Bone marrow (tissue), 2 donors: ENCODE results near the gene VEGFC.

ENCODE experiments used
- DNase-seq, 2 donors: peaks; one replicate each; lab custom pipeline; 2025; lab: John Stamatoyannopoulos, UW

VEGFC gene

GRCh38 chr4:176798540-176798939 lies 5.8 kb upstream of the VEGFC start:
- DNase-seq: no peak

- DNase-seq: no peak
Measured at GRCh38 chr4:176795441-176795840, 2.7 kb upstream of the VEGFC start.

- DNase-seq: no peak
Measured at GRCh38 chr4:176794651-176795050, 1.9 kb upstream of the VEGFC start.

- no peak for DNase-seq
Measured at GRCh38 chr4:176794151-176794550, 1.4 kb upstream of the VEGFC start.

GRCh38 chr4:176793060-176793605 lies 411 bp upstream of the VEGFC start:
- no peak for DNase-seq

GRCh38 chr4:176791591-176792325 lies 964 bp downstream of the VEGFC start:
- no peak for DNase-seq

GRCh38 chr4:176790398-176790797 lies 2.3 kb downstream of the VEGFC start:
- no peak for DNase-seq

GRCh38 chr4:176789955-176790354 lies 2.8 kb downstream of the VEGFC start:
- DNase-seq: peak in 1 of 2 donors; percentile 32

- DNase-seq: no peak
Measured at GRCh38 chr4:176788971-176789370, 3.8 kb downstream of the VEGFC start.

GRCh38 chr4:176788248-176788647 lies 4.5 kb downstream of the VEGFC start:
- DNase-seq: no peak

GRCh38 chr4:176784816-176785215 lies 7.9 kb downstream of the VEGFC start:
- DNase-seq: no peak

GRCh38 chr4:176782794-176783193 lies 9.9 kb downstream of the VEGFC start:
- DNase-seq: no peak

- DNase-seq: no peak
Measured at GRCh38 chr4:176782191-176782590, 10.5 kb downstream of the VEGFC start.

- no peak for DNase-seq
Measured at GRCh38 chr4:176781739-176782100, 11.0 kb downstream of the VEGFC start.

- DNase-seq: no peak
Measured at GRCh38 chr4:176780995-176781738, 11.6 kb downstream of the VEGFC start.

GRCh38 chr4:176779421-176779820 lies 13.3 kb downstream of the VEGFC start:
- DNase-seq: no peak

- DNase-seq: no peak
Measured at GRCh38 chr4:176778491-176778890, 14.2 kb downstream of the VEGFC start.

- no peak for DNase-seq
Measured at GRCh38 chr4:176778063-176778462, 14.7 kb downstream of the VEGFC start.

GRCh38 chr4:176775338-176775737 lies 17.4 kb downstream of the VEGFC start:
- DNase-seq: no peak

- no peak for DNase-seq
Measured at GRCh38 chr4:176774852-176775251, 17.9 kb downstream of the VEGFC start.

- no peak for DNase-seq
Measured at GRCh38 chr4:176769514-176769913, 23.2 kb downstream of the VEGFC start.

GRCh38 chr4:176767183-176767582 lies 25.5 kb downstream of the VEGFC start:
- DNase-seq: no peak

- no peak for DNase-seq
Measured at GRCh38 chr4:176762661-176763308, 29.9 kb downstream of the VEGFC start.
